Trophoblast cell (in vitro differentiated cells and primary cell): Measurements from ENCODE around the gene NBPF14.
"Not testable (repeated sequence)": the region's sequence is repeated elsewhere in the genome, so short reads cannot be mapped to it uniquely, and the experiment has no call there.

Experiments used
- DNase-seq, 2 donors: peaks; one replicate each; pipeline ENCODE4 v3.0.0-alpha.2; 2016
- H2AFZ ChIP-seq: 2 replicates; pipeline ENCODE4 v1.6.1; 2013; ENCODE audit warnings: low read length, moderate library complexity, mild to moderate bottlenecking; ENCODE audit not compliant: insufficient read depth, poor library complexity
- H2AK5ac ChIP-seq: 2 replicates; pipeline ENCODE4 v1.6.1; 2013; ENCODE audit warnings: mild to moderate bottlenecking, low read length
- H2BK120ac ChIP-seq: 2 replicates; pipeline ENCODE4 v1.6.1; 2013; ENCODE audit warnings: low read length, mild to moderate bottlenecking, moderate library complexity; ENCODE audit not compliant: insufficient read depth, poor library complexity
- H2BK12ac ChIP-seq: 2 replicates; pipeline ENCODE4 v1.6.1; 2013; ENCODE audit warnings: mild to moderate bottlenecking, low read length, moderate library complexity
- H2BK5ac ChIP-seq: 2 replicates; pipeline ENCODE4 v1.6.1; 2013; ENCODE audit warnings: low read length, low read depth, moderate library complexity, mild to moderate bottlenecking; ENCODE audit not compliant: poor library complexity
- H3K14ac ChIP-seq: 2 replicates; pipeline ENCODE4 v1.6.1; 2013; ENCODE audit warnings: mild to moderate bottlenecking, low read length
- H3K18ac ChIP-seq: 2 replicates; pipeline ENCODE4 v1.6.1; 2013; ENCODE audit warnings: mild to moderate bottlenecking, low read length
- H3K23ac ChIP-seq: 2 replicates; pipeline ENCODE4 v1.6.1; 2013; ENCODE audit warnings: low read length
- H3K27ac ChIP-seq: 2 replicates; pipeline ENCODE4 v1.5.1; 2013; ENCODE audit warnings: low read depth, mild to moderate bottlenecking, inconsistent platforms, low read length, moderate library complexity
- H3K27me3 ChIP-seq: 2 replicates; pipeline ENCODE4 v1.6.1; 2013; ENCODE audit warnings: inconsistent platforms, mild to moderate bottlenecking, low read length, moderate library complexity; ENCODE audit not compliant: insufficient read depth
- H3K36me3 ChIP-seq, 2 experiments: 1 replicate in 1 of 2; 2 replicates in 1 of 2; pipeline ENCODE4 v1.6.1; 2013; ENCODE audit warnings: low read length in 2 of 2, mild to moderate bottlenecking in 2 of 2, moderate library complexity in 1 of 2; ENCODE audit not compliant: insufficient read depth in 2 of 2, control insufficient read depth in 1 of 2
- H3K4ac ChIP-seq: 2 replicates; pipeline ENCODE4 v1.6.1; 2013; ENCODE audit warnings: low read depth, mild to moderate bottlenecking, low read length, moderate library complexity
- H3K4me1 ChIP-seq, 2 experiments: 1 replicate in 1 of 2; 2 replicates in 1 of 2; pipeline ENCODE4 v1.6.1; 2013; ENCODE audit warnings: low read length in 2 of 2, mild to moderate bottlenecking in 2 of 2, moderate library complexity in 1 of 2; ENCODE audit not compliant: insufficient read depth in 2 of 2, control insufficient read depth in 1 of 2
- H3K4me2 ChIP-seq: 2 replicates; pipeline ENCODE4 v1.6.1; 2013; ENCODE audit warnings: inconsistent platforms, mild to moderate bottlenecking, low read length, moderate library complexity
- H3K4me3 ChIP-seq: 2 replicates; pipeline ENCODE4 v1.5.1; 2013; ENCODE audit warnings: mild to moderate bottlenecking, low read depth, low read length, inconsistent platforms
- H3K79me1 ChIP-seq: one replicate; pipeline ENCODE4 v1.6.1; 2013; ENCODE audit warnings: low read length
- H3K79me2 ChIP-seq: 2 replicates; pipeline ENCODE4 v1.6.1; 2013; ENCODE audit warnings: low read length, mild to moderate bottlenecking; ENCODE audit not compliant: control insufficient read depth, insufficient read depth, poor library complexity
- H3K9ac ChIP-seq: 2 replicates; pipeline ENCODE4 v1.6.1; 2013; ENCODE audit warnings: mild to moderate bottlenecking, low read length
- H3K9me3 ChIP-seq: 2 replicates; pipeline ENCODE4 v1.6.1; 2013; ENCODE audit warnings: low read depth, mild to moderate bottlenecking, control low read depth, inconsistent platforms, low read length; ENCODE audit not compliant: insufficient read depth
- H4K12ac ChIP-seq: 2 replicates; pipeline ENCODE4 v1.6.1; 2013; ENCODE audit warnings: low read depth, mild to moderate bottlenecking, low read length, moderate library complexity
- H4K8ac ChIP-seq: 2 replicates; pipeline ENCODE4 v1.6.1; 2013; ENCODE audit warnings: low read depth, mild to moderate bottlenecking, low read length, moderate library complexity
- H4K91ac ChIP-seq: one replicate; pipeline ENCODE4 v1.6.1; 2013; ENCODE audit warnings: low read depth, mild to moderate bottlenecking, low read length, moderate library complexity
- WGBS: extraction: QIAGEN DNeasy Blood & Tissue Kit; methylation state at CpG from one replicate; pipeline ENCODE4 v1.1.7; 2013; ENCODE audit warnings: missing lambda C conversion rate; ENCODE audit not compliant: insufficient read length, insufficient coverage; ENCODE audit errors: extremely low coverage; 5-methylcytosine and 5-hydroxymethylcytosine counted together

NBPF14 gene

GRCh38 chr1:148528591-148528990, 67.2 kb downstream of the NBPF14 start:
- not testable (repeated sequence) for H4K91ac ChIP-seq, H4K12ac ChIP-seq, H3K9me3 ChIP-seq, H3K4ac ChIP-seq, H3K27ac ChIP-seq, H3K4me3 ChIP-seq, H3K9ac ChIP-seq, H3K27me3 ChIP-seq, H3K36me3 ChIP-seq, H3K4me2 ChIP-seq, H3K79me2 ChIP-seq, H2BK12ac ChIP-seq, H2BK120ac ChIP-seq, H3K18ac ChIP-seq, H3K14ac ChIP-seq, H4K8ac ChIP-seq, H2AFZ ChIP-seq, H3K23ac ChIP-seq, H2AK5ac ChIP-seq, H3K79me1 ChIP-seq, H2BK5ac ChIP-seq, DNase-seq, H3K4me1 ChIP-seq
- no CpG with 5 or more reads among the region's 24 CpGs for WGBS

DNA sequence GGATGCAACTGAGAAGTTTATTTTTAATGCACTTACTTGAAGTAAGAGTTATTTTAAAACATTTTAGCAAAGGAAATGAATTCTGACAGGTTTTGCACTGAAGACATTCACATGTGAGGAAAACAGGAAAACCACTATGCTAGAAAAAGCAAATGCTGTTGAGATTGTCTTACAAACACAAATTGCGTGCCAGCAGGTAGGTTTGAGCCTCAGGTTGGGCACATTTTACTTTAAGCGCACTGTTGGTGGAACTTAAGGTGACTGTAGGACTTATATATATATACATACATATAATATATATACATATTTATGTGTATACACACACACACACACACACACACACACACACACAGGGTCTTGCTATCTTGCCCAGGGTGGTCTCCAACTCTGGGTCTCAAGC, 69.2 kb downstream of the NBPF14 start:
- H3K79me2 ChIP-seq, H4K12ac ChIP-seq, H3K18ac ChIP-seq, H3K36me3 ChIP-seq, H3K4me2 ChIP-seq, H2BK12ac ChIP-seq, H3K14ac ChIP-seq, DNase-seq, H3K9me3 ChIP-seq, H4K8ac ChIP-seq, H3K4me1 ChIP-seq, H3K4ac ChIP-seq, H2BK5ac ChIP-seq, H3K9ac ChIP-seq, H3K27ac ChIP-seq, H4K91ac ChIP-seq, H3K23ac ChIP-seq, H3K4me3 ChIP-seq, H2AFZ ChIP-seq, H2BK120ac ChIP-seq, H2AK5ac ChIP-seq, H3K79me1 ChIP-seq, H3K27me3 ChIP-seq: not testable (repeated sequence)
- no CpG with 5 or more reads among the region's 2 CpGs for WGBS

GRCh38 chr1:148523205-148524144, 72.3 kb downstream of the NBPF14 start:
- not testable (repeated sequence) for H2BK120ac ChIP-seq, H4K91ac ChIP-seq, H3K36me3 ChIP-seq, H3K27ac ChIP-seq, DNase-seq, H3K14ac ChIP-seq, H2BK5ac ChIP-seq, H3K9me3 ChIP-seq, H3K18ac ChIP-seq, H3K4me2 ChIP-seq, H3K4me1 ChIP-seq, H3K4me3 ChIP-seq, H3K23ac ChIP-seq, H3K9ac ChIP-seq, H3K4ac ChIP-seq, H3K79me2 ChIP-seq, H2AFZ ChIP-seq, H4K8ac ChIP-seq, H2AK5ac ChIP-seq, H4K12ac ChIP-seq, H2BK12ac ChIP-seq, H3K27me3 ChIP-seq, H3K79me1 ChIP-seq
- no CpG with 5 or more reads among the region's 35 CpGs for WGBS

DNA sequence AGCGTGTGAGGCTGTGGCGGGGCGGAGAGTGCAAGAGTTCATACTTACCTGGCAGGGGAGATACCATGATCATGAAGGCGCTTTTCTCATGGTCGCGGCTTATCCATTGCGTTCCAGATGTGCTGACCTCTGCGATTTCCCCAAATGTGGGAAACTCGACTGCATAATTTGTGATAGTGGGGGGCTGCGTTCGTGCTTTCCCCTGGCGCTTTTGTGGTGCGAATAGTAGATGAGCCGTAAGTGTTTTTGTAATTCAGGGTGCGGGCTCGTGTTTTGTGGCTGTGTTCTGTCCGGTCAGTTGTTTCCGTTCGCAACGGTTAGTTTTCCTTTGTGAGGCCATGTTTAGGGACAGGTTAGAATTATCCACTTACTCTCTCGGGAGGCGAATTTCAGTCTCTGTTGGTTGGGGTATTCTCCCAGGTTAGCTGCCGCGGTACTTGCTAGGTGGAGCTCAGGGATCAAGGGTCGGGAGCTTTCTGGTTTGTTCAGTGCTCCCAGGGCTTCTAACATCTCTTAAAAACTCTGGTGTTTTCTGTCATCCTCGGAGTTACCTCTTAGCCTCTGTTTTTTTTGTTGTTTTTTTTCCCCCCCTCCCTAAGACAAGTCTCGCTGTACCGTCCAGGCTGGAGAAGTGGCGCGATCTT, 73.1 kb downstream of the NBPF14 start:
- H3K36me3 ChIP-seq, H2AK5ac ChIP-seq, H3K79me1 ChIP-seq, H2AFZ ChIP-seq, H3K23ac ChIP-seq, H3K9ac ChIP-seq, H4K12ac ChIP-seq, H3K4me3 ChIP-seq, H3K27me3 ChIP-seq, H3K14ac ChIP-seq, H4K91ac ChIP-seq, H3K27ac ChIP-seq, H2BK12ac ChIP-seq, H3K4ac ChIP-seq, H3K9me3 ChIP-seq, H4K8ac ChIP-seq, H3K18ac ChIP-seq, H2BK120ac ChIP-seq, H2BK5ac ChIP-seq, H3K79me2 ChIP-seq, H3K4me1 ChIP-seq: not testable (repeated sequence)
- peak; percentile 94 to 96 for DNase-seq
- WGBS = no CpG with 5 or more reads among the region's 30 CpGs
- H3K4me2 ChIP-seq = peak overlapping the region; percentile 23
